ENCODE results near the gene CLCNKA. TPM values are rescaled to one million over a fixed set of nuclear protein-coding genes. Genes with fewer than 3 reads are reported as not detected.

CLCNKA gene
- total RNA-seq, 1 experiment from 2014 or later, result not detected

DNA sequence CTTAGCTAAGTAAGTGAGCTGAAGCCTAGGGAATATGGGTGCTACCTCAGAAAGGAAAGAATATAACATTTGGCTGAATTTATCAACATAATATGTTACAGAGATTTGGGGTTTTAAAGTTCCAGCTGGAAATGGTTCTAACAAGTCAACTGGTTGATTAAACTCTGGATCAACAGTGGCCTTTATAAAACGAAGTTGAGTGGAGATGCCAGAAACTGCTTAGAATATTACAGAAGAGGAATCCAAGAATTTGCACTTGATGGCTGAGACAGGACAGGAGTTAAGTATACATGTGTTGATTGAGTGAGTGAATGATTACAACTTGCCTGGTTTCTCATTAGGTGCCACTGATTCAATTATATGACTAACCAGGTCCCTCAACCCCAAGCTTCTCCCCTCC, 38.6 kb upstream of the CLCNKA start:
- H3K4me1 ChIP-seq (ENCODE audit: low read length), result no peaks in the 10 kb centered on the region
- H4K20me1 ChIP-seq (ENCODE audit: insufficient read depth, low read depth, low read length), result no peaks in the 10 kb centered on the region
- H3K79me2 ChIP-seq (ENCODE audit: low read length), result no peaks in the 10 kb centered on the region
- H3K9me3 ChIP-seq (ENCODE audit: low read length), result no peaks in the 10 kb centered on the region
- H3K27me3 ChIP-seq (ENCODE audit: low read length), result no peaks in the 10 kb centered on the region
- H3K27ac ChIP-seq (ENCODE audit: low read length), result no peak overlapping the region
- H3K4me2 ChIP-seq (ENCODE audit: low read depth, low read length, poor library complexity, severe bottlenecking), result no peak overlapping the region
- no peak for DNase-seq
- no peak overlapping the region for H3K4me3 ChIP-seq (ENCODE audit: low read length)
- no peak overlapping the region for H3K9ac ChIP-seq (ENCODE audit: low read length)
- H2AFZ ChIP-seq (ENCODE audit: low read length), result no peak overlapping the region
- no peaks in the 10 kb centered on the region for H3K36me3 ChIP-seq (ENCODE audit: insufficient read depth, low read length)
- H3K9me2 ChIP-seq (replicated peaks; ENCODE audit: insufficient read depth, low read length), result no peaks in the 10 kb centered on the region

DNA sequence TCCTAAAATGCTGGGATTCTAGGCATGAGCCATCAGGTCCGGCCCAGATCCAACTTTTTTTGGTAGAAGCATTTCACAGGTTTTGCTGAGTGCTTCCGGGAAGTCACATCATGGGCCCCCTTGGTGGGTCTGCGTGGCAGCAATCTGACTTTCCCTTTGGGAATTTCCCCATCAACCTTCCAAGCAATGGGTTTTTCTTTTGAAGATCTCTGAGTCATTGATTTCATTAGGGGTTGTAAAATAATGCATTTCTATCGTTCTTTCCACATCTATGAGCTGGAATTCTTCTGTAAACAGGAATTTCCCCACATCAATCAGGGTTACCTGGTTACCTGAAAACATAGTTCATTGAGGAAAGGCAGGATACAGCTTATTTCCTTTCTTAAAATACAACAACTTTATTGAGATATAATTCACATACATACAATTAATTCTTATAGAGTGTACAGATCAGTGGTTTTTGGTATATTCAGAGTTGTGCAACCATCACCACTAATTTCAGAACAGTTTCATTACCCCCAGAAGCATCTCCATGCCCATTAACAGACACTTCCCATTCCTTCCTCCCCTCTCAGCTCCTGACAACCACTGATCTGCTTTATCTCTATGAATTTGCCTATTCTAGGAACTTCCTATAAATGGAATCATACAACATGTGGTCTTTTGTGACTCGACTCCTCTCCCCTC, 36.1 kb upstream of the CLCNKA start:
- no peak overlapping the region for H2AFZ ChIP-seq (ENCODE audit: low read length)
- H3K9ac ChIP-seq (ENCODE audit: low read length), result no peak overlapping the region
- H3K9me3 ChIP-seq (ENCODE audit: low read length), result no peaks in the 10 kb centered on the region
- H3K36me3 ChIP-seq (ENCODE audit: insufficient read depth, low read length), result no peaks in the 10 kb centered on the region
- H3K9me2 ChIP-seq (replicated peaks; ENCODE audit: insufficient read depth, low read length), result no peaks in the 10 kb centered on the region
- no peaks in the 10 kb centered on the region for H4K20me1 ChIP-seq (ENCODE audit: insufficient read depth, low read depth, low read length)
- no peaks in the 10 kb centered on the region for H3K4me1 ChIP-seq (ENCODE audit: low read length)
- H3K4me2 ChIP-seq (ENCODE audit: low read depth, low read length, poor library complexity, severe bottlenecking), result no peak overlapping the region
- H3K27me3 ChIP-seq (ENCODE audit: low read length), result no peaks in the 10 kb centered on the region
- no peak overlapping the region for H3K27ac ChIP-seq (ENCODE audit: low read length)
- no peak overlapping the region for H3K4me3 ChIP-seq (ENCODE audit: low read length)
- H3K79me2 ChIP-seq (ENCODE audit: low read length), result no peaks in the 10 kb centered on the region
- DNase-seq, result no peak

DNA sequence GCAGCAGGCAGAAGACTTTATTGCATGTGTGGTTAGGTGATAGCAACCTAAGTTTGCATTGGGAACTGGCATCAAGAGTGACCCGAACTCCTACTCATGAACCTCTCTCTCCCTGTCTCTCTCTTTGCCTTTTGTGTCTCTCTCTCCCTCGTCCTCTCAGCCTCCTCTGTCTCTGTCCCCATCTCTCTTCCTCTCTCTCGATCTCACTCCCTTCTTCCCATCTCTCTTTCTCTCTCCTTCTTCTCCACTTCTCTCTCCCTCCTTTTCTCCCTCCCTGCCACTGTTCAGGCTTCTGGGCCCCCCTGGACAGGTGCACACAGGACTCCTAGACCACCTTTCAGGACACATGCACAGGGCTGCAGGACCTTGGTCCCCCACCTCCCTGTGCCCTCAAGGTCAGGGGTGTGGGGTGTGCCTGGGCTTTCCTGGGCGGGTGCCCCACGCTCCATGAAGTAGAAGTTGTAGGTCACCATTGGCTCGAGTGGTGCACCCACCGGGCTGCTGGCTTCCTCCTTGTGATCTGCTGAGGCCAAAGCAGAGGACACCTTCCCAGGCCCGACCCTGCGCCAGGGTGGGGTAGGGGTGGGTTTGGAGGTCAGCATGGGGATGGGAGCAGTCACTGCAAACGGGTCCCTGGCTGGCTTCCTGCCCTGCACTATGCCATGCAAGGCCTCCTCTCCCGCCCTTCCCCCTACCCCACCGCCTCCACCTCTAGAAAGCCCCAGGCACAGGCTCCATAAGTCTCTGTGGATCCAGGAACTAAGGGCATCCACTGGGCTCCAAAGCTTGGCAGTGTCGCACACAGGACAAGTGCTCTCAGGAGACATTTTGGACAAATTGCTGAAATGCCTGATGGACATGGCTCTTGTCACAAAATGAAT, 32.7 kb upstream of the CLCNKA start:
- H3K4me2 ChIP-seq (ENCODE audit: low read depth, low read length, poor library complexity, severe bottlenecking), result no peak overlapping the region
- H3K9me3 ChIP-seq (ENCODE audit: low read length), result no peaks in the 10 kb centered on the region
- no peaks in the 10 kb centered on the region for H3K9me2 ChIP-seq (replicated peaks; ENCODE audit: insufficient read depth, low read length)
- no peaks in the 10 kb centered on the region for H3K36me3 ChIP-seq (ENCODE audit: insufficient read depth, low read length)
- H3K27ac ChIP-seq (ENCODE audit: low read length), result no peak overlapping the region
- no peak overlapping the region for H3K4me3 ChIP-seq (ENCODE audit: low read length)
- no peak overlapping the region for H3K9ac ChIP-seq (ENCODE audit: low read length)
- no peaks in the 10 kb centered on the region for H3K4me1 ChIP-seq (ENCODE audit: low read length)
- no peaks in the 10 kb centered on the region for H3K27me3 ChIP-seq (ENCODE audit: low read length)
- DNase-seq, result no peak
- no peaks in the 10 kb centered on the region for H4K20me1 ChIP-seq (ENCODE audit: insufficient read depth, low read depth, low read length)
- no peak overlapping the region for H2AFZ ChIP-seq (ENCODE audit: low read length)
- no peaks in the 10 kb centered on the region for H3K79me2 ChIP-seq (ENCODE audit: low read length)

DNA sequence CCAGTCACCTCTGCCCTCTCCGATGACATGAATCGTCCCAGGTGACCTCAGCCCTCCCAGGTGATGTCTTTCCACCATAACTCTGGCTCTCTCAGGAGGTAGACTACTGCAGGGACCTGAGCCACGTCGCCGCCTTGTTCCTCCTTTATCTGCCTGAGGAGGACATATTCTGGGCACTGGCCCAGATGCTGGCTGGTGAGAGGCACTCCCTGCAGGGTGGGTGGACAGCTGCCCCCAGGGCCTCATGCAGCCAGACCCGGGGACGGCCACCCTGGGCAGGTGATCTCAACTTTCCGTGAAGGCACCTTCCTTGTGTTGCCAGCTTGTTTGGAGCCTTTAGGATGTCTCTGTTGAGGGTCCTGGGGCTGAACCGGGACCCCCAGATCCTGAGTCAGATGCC, 32.1 kb upstream of the CLCNKA start:
- no peaks in the 10 kb centered on the region for H3K4me1 ChIP-seq (ENCODE audit: low read length)
- no peaks in the 10 kb centered on the region for H3K9me3 ChIP-seq (ENCODE audit: low read length)
- H3K9me2 ChIP-seq (replicated peaks; ENCODE audit: insufficient read depth, low read length), result no peaks in the 10 kb centered on the region
- H4K20me1 ChIP-seq (ENCODE audit: insufficient read depth, low read depth, low read length), result no peaks in the 10 kb centered on the region
- H3K4me2 ChIP-seq (ENCODE audit: low read depth, low read length, poor library complexity, severe bottlenecking), result no peak overlapping the region
- no peak for DNase-seq
- H2AFZ ChIP-seq (ENCODE audit: low read length), result no peak overlapping the region
- no peaks in the 10 kb centered on the region for H3K36me3 ChIP-seq (ENCODE audit: insufficient read depth, low read length)
- H3K27me3 ChIP-seq (ENCODE audit: low read length), result no peaks in the 10 kb centered on the region
- H3K79me2 ChIP-seq (ENCODE audit: low read length), result no peaks in the 10 kb centered on the region
- no peak overlapping the region for H3K9ac ChIP-seq (ENCODE audit: low read length)
- H3K27ac ChIP-seq (ENCODE audit: low read length), result no peak overlapping the region
- H3K4me3 ChIP-seq (ENCODE audit: low read length), result no peak overlapping the region

DNA sequence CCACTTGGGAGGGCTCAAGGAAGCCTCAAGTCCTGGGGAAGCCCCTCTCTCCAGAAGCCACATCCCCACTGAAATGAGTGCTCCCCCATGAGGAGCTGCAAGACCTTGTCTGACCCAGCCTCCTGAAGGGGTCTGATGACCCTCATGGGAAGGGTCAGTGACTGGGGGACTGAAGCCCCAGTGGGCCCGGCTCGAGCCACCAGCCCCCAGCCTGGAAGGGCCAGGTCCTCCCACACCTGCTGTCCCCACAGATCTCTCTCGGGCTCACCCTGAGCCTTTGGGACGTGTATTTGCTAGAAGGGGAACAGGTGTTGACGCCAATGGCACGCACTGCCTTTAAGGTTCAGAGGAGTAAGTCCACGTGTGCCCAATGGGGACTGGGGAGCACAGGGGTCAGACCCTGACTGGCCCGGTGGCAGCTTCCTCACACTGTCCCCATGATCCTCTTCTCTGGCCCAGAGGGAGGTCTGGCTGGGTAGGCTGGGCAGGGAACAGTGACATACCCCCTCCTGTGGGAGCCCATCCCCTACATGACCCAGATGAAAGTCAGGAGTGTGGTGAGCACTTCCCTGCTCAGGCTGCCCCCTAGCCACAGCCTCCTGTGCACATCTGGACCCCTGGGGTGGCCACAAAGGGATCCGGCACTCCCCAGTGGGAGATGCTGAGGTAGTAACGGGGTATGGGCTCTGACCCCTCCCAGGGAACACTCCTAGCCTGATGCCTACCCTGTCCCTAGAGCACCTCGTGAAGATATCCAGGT, 30.2 kb upstream of the CLCNKA start:
- H3K36me3 ChIP-seq (ENCODE audit: insufficient read depth, low read length), result no peaks in the 10 kb centered on the region
- no peak for DNase-seq
- H3K27ac ChIP-seq (ENCODE audit: low read length), result no peak overlapping the region
- no peaks in the 10 kb centered on the region for H4K20me1 ChIP-seq (ENCODE audit: insufficient read depth, low read depth, low read length)
- H3K4me3 ChIP-seq (ENCODE audit: low read length), result no peak overlapping the region
- H3K9me3 ChIP-seq (ENCODE audit: low read length), result no peaks in the 10 kb centered on the region
- H3K27me3 ChIP-seq (ENCODE audit: low read length), result no peaks in the 10 kb centered on the region
- no peaks in the 10 kb centered on the region for H3K79me2 ChIP-seq (ENCODE audit: low read length)
- peaks cover 3% of the 10 kb centered on the region for H3K4me1 ChIP-seq (ENCODE audit: low read length)
- H3K9me2 ChIP-seq (replicated peaks; ENCODE audit: insufficient read depth, low read length), result no peaks in the 10 kb centered on the region
- no peak overlapping the region for H3K4me2 ChIP-seq (ENCODE audit: low read depth, low read length, poor library complexity, severe bottlenecking)
- no peak overlapping the region for H3K9ac ChIP-seq (ENCODE audit: low read length)
- no peak overlapping the region for H2AFZ ChIP-seq (ENCODE audit: low read length)

GRCh38 chr1:15992187-15992553, 29.7 kb upstream of the CLCNKA start:
- no peak overlapping the region for H3K4me3 ChIP-seq (ENCODE audit: low read length)
- no peaks in the 10 kb centered on the region for H3K9me3 ChIP-seq (ENCODE audit: low read length)
- no peak for DNase-seq
- H3K4me1 ChIP-seq (ENCODE audit: low read length), result peaks cover 5% of the 10 kb centered on the region
- no peak overlapping the region for H3K9ac ChIP-seq (ENCODE audit: low read length)
- H3K27ac ChIP-seq (ENCODE audit: low read length), result no peak overlapping the region
- no peaks in the 10 kb centered on the region for H3K36me3 ChIP-seq (ENCODE audit: insufficient read depth, low read length)
- no peak overlapping the region for H2AFZ ChIP-seq (ENCODE audit: low read length)
- no peak overlapping the region for H3K4me2 ChIP-seq (ENCODE audit: low read depth, low read length, poor library complexity, severe bottlenecking)
- H3K9me2 ChIP-seq (replicated peaks; ENCODE audit: insufficient read depth, low read length), result no peaks in the 10 kb centered on the region
- H4K20me1 ChIP-seq (ENCODE audit: insufficient read depth, low read depth, low read length), result no peaks in the 10 kb centered on the region
- H3K27me3 ChIP-seq (ENCODE audit: low read length), result no peaks in the 10 kb centered on the region
- H3K79me2 ChIP-seq (ENCODE audit: low read length), result no peaks in the 10 kb centered on the region

GRCh38 chr1:15992582-15993500, 29.0 kb upstream of the CLCNKA start:
- H3K27ac ChIP-seq (ENCODE audit: low read length), result no peak overlapping the region
- H3K9me2 ChIP-seq (replicated peaks; ENCODE audit: insufficient read depth, low read length), result no peaks in the 10 kb centered on the region
- no peak overlapping the region for H2AFZ ChIP-seq (ENCODE audit: low read length)
- no peak overlapping the region for H3K4me3 ChIP-seq (ENCODE audit: low read length)
- no peaks in the 10 kb centered on the region for H4K20me1 ChIP-seq (ENCODE audit: insufficient read depth, low read depth, low read length)
- H3K27me3 ChIP-seq (ENCODE audit: low read length), result no peaks in the 10 kb centered on the region
- DNase-seq, result no peak
- no peaks in the 10 kb centered on the region for H3K79me2 ChIP-seq (ENCODE audit: low read length)
- H3K9ac ChIP-seq (ENCODE audit: low read length), result no peak overlapping the region
- no peak overlapping the region for H3K4me2 ChIP-seq (ENCODE audit: low read depth, low read length, poor library complexity, severe bottlenecking)
- peaks cover 5% of the 10 kb centered on the region for H3K4me1 ChIP-seq (ENCODE audit: low read length)
- no peaks in the 10 kb centered on the region for H3K36me3 ChIP-seq (ENCODE audit: insufficient read depth, low read length)
- H3K9me3 ChIP-seq (ENCODE audit: low read length), result no peaks in the 10 kb centered on the region
